HG03060 (cell line): ENCODE measurements around the gene LGR6.
"Not testable (repeated sequence)": the region's sequence is repeated elsewhere in the genome, so short reads cannot be mapped to it uniquely, and the experiment has no call there.

Experiments
- ATAC-seq: cut with Tn5 transposase; IDR thresholded peaks from one replicate; pipeline ENCODE4 v1.9.1; 2021; ENCODE audit warnings: low read depth, moderate number of reproducible peaks; ENCODE audit not compliant: unreplicated experiment

Gene LGR6

GRCh38 chr1:202255343-202255742, 61.7 kb downstream of the LGR6 start:
- no peak for ATAC-seq

GRCh38 chr1:202259705-202260104, 66.1 kb downstream of the LGR6 start:
- ATAC-seq = no peak

- not testable (repeated sequence) for ATAC-seq
Observed at GRCh38 chr1:202261209-202261958, 67.8 kb downstream of the LGR6 start.

- ATAC-seq = no peak
Observed at GRCh38 chr1:202263628-202264027, 70.0 kb downstream of the LGR6 start.

- no peak for ATAC-seq
Observed at GRCh38 chr1:202264300-202264699, 70.7 kb downstream of the LGR6 start.

GRCh38 chr1:202264726-202265125, 71.1 kb downstream of the LGR6 start:
- no peak for ATAC-seq

- no peak for ATAC-seq
Observed at GRCh38 chr1:202266061-202266765, 72.6 kb downstream of the LGR6 start.

GRCh38 chr1:202268032-202268431, 74.4 kb downstream of the LGR6 start:
- ATAC-seq = no peak

- no peak for ATAC-seq
Observed at GRCh38 chr1:202268817-202269216, 75.2 kb downstream of the LGR6 start.

- no peak for ATAC-seq
Observed at GRCh38 chr1:202270871-202271326, 77.3 kb downstream of the LGR6 start.

GRCh38 chr1:202272103-202272845, 78.7 kb downstream of the LGR6 start:
- ATAC-seq = no peak

GRCh38 chr1:202274611-202275010, 81.0 kb downstream of the LGR6 start:
- no peak for ATAC-seq

- ATAC-seq = no peak
Observed at GRCh38 chr1:202275061-202275770, 81.6 kb downstream of the LGR6 start.

- ATAC-seq = no peak
Observed at GRCh38 chr1:202276081-202276715, 82.6 kb downstream of the LGR6 start.

GRCh38 chr1:202276920-202277319, 83.3 kb downstream of the LGR6 start:
- no peak for ATAC-seq

GRCh38 chr1:202278751-202279150, 85.2 kb downstream of the LGR6 start:
- no peak for ATAC-seq

- no peak for ATAC-seq
Observed at GRCh38 chr1:202279806-202280205, 86.2 kb downstream of the LGR6 start.

GRCh38 chr1:202280595-202280994, 87.0 kb downstream of the LGR6 start:
- ATAC-seq = no peak

- no peak for ATAC-seq
Observed at GRCh38 chr1:202281316-202282024, 87.9 kb downstream of the LGR6 start.

- no peak for ATAC-seq
Observed at GRCh38 chr1:202282025-202282371, 88.4 kb downstream of the LGR6 start.
